ENCODE results near the gene FZD10. TPM values are rescaled to one million over a fixed set of nuclear protein-coding genes. Genes with fewer than 3 reads are reported as not detected.

FZD10 gene
- total RNA-seq, 1 donor from 2014 or later, result not detected

GRCh38 chr12:130132831-130133511, 29.3 kb upstream of the FZD10 start:
- ChIA-PET POLR2A (no interaction called here), CTCF (no interaction called here)
- DNase-seq, result no peak
- no peak for ATAC-seq (ENCODE audit: low read depth)
- TF ChIP-seq CTCF (IDR thresholded peaks at IDR 0.05), result no peak
- no peaks in the 10 kb centered on the region for H3K4me1 Mint-ChIP-seq
- H3K36me3 Mint-ChIP-seq (ENCODE audit: low read depth), result no peaks in the 10 kb centered on the region
- H3K9me3 Mint-ChIP-seq, result peaks cover 8% of the 10 kb centered on the region
- no peaks in the 10 kb centered on the region for H3K27me3 Mint-ChIP-seq
- no peak overlapping the region for H3K27ac Mint-ChIP-seq
- H3K4me3 Mint-ChIP-seq, result no peak overlapping the region
- intact Hi-C loops (cut with micrococcal nuclease), result no loop called here

GRCh38 chr12:130133851-130134562, 28.3 kb upstream of the FZD10 start:
- POLR2A ChIA-PET, result no interaction called here
- CTCF ChIA-PET, result no interaction called here
- DNase-seq (no peak), ATAC-seq (ENCODE audit: low read depth) (no peak)
- TF ChIP-seq CTCF (IDR thresholded peaks at IDR 0.05), result no peak
- Mint-ChIP-seq H3K27ac (no peak overlapping the region), H3K4me1 (no peaks in the 10 kb centered on the region), H3K27me3 (no peaks in the 10 kb centered on the region), H3K4me3 (no peak overlapping the region), H3K36me3 (ENCODE audit: low read depth) (no peaks in the 10 kb centered on the region), H3K9me3 (peaks cover 5% of the 10 kb centered on the region)
- intact Hi-C loops (cut with micrococcal nuclease), result no loop called here

GRCh38 chr12:130134563-130134915, 27.7 kb upstream of the FZD10 start:
- Mint-ChIP-seq H3K9me3 (no peaks in the 10 kb centered on the region), H3K4me3 (no peak overlapping the region), H3K4me1 (no peaks in the 10 kb centered on the region), H3K27ac (no peak overlapping the region), H3K36me3 (ENCODE audit: low read depth) (no peaks in the 10 kb centered on the region), H3K27me3 (no peaks in the 10 kb centered on the region)
- intact Hi-C loops (cut with micrococcal nuclease), result no loop called here
- ChIA-PET CTCF (no interaction called here), POLR2A (no interaction called here)
- no peak for TF ChIP-seq CTCF (IDR thresholded peaks at IDR 0.05)
- no peak for ATAC-seq (ENCODE audit: low read depth)
- DNase-seq, result no peak

GRCh38 chr12:130136509-130137039, 25.7 kb upstream of the FZD10 start:
- intact Hi-C loops (cut with micrococcal nuclease), result no loop called here

More at GRCh38 chr12:130136509-130137039, 25.7 kb upstream of the FZD10 start:
- no peak for TF ChIP-seq CTCF (IDR thresholded peaks at IDR 0.05)
- Mint-ChIP-seq H3K36me3 (ENCODE audit: low read depth) (no peaks in the 10 kb centered on the region), H3K4me1 (no peaks in the 10 kb centered on the region), H3K27me3 (peaks cover 2% of the 10 kb centered on the region), H3K4me3 (no peak overlapping the region), H3K9me3 (no peaks in the 10 kb centered on the region), H3K27ac (no peak overlapping the region)
- DNase-seq (no peak), ATAC-seq (ENCODE audit: low read depth) (no peak)
- POLR2A ChIA-PET, result no interaction called here
- CTCF ChIA-PET, result no interaction called here

All from activated B cell treated with CpG ODN at 0.5 μM for 24 hours (primary cell).